Neural progenitor cell (in vitro differentiated cells): ENCODE measurements around the gene TBX21. TPM values are rescaled to one million over a fixed set of nuclear protein-coding genes. Genes with fewer than 3 reads are reported as not detected.
A peak's percentile ranks its signal among the peaks of the same experiment; 100 is the strongest.

Experiments used
- DNase-seq: peaks from one replicate; pipeline ENCODE4 v3.0.0-alpha.2; 2016; ENCODE audit warnings: low spot score
- H2AFZ ChIP-seq: fragments of 200-600 bp; sonication (generic); replicated peaks from 2 replicates; pipeline ENCODE4 v1.6.1; 2016; ENCODE audit warnings: antibody characterized with exemption
- H3F3A ChIP-seq: fragments of 200-600 bp; sonication (generic); 2 replicates; pipeline ENCODE4 v1.6.1; 2016; ENCODE audit warnings: antibody characterized with exemption, low read depth
- H3K27ac ChIP-seq: fragments of 200-600 bp; sonication (generic); 2 replicates; pipeline ENCODE4 v1.5.1; 2016; ENCODE audit warnings: mild to moderate bottlenecking
- H3K27me3 ChIP-seq: fragments of 200-600 bp; sonication (generic); 2 replicates; pipeline ENCODE4 v1.6.1; 2016; ENCODE audit warnings: mild to moderate bottlenecking, moderate library complexity
- H3K36me3 ChIP-seq: fragments of 200-600 bp; sonication (generic); 2 replicates; pipeline ENCODE4 v1.5.1; 2016
- H3K4me1 ChIP-seq: fragments of 200-600 bp; sonication (generic); 2 replicates; pipeline ENCODE4 v1.6.1; 2016; ENCODE audit warnings: mixed run types
- H3K4me2 ChIP-seq: fragments of 200-600 bp; sonication (generic); 2 replicates; pipeline ENCODE4 v1.6.1; 2016
- H3K4me3 ChIP-seq: fragments of 200-600 bp; sonication (generic); 2 replicates; pipeline ENCODE4 v1.5.1; 2016
- H3K79me2 ChIP-seq: fragments of 200-600 bp; sonication (generic); 2 replicates; pipeline ENCODE4 v1.6.1; 2016; ENCODE audit warnings: low read depth
- H3K9ac ChIP-seq: fragments of 200-600 bp; sonication (generic); 2 replicates; pipeline ENCODE4 v1.6.1; 2016
- H3K9me3 ChIP-seq: fragments of 200-600 bp; sonication (generic); 2 replicates; pipeline ENCODE4 v1.5.1; 2016; ENCODE audit warnings: low read depth
- H4K20me1 ChIP-seq: fragments of 200-600 bp; sonication (generic); 2 replicates; pipeline ENCODE4 v1.6.1; 2016; ENCODE audit warnings: low read depth
- H3K27ac Mint-ChIP-seq: 3 replicates; pipeline ENCODE4 v1.8.0; 2021; ENCODE audit warnings: mixed read lengths
- H3K27me3 Mint-ChIP-seq: 2 replicates; pipeline ENCODE4 v1.8.0; 2022; ENCODE audit warnings: low read depth, mild to moderate bottlenecking, inconsistent platforms, moderate library complexity, mixed read lengths; ENCODE audit not compliant: insufficient read depth
- H3K36me3 Mint-ChIP-seq: 3 replicates; pipeline ENCODE4 v1.8.0; 2021; ENCODE audit warnings: mixed read lengths
- H3K4me1 Mint-ChIP-seq: 3 replicates; pipeline ENCODE4 v1.8.0; 2021; ENCODE audit warnings: mixed read lengths
- H3K4me3 Mint-ChIP-seq: 3 replicates; pipeline ENCODE4 v1.8.0; 2021; ENCODE audit warnings: mild to moderate bottlenecking, moderate library complexity, mixed read lengths
- H3K9me3 Mint-ChIP-seq: 3 replicates; pipeline ENCODE4 v1.8.0; 2020; ENCODE audit warnings: mixed read lengths
- EZH2 ChIP-seq: fragments of 200-600 bp; sonication (generic); IDR thresholded peaks from 2 replicates; pipeline ENCODE4 v1.6.1; 2017; ENCODE audit warnings: antibody characterized with exemption, mild to moderate bottlenecking, moderate library complexity
- EZH2phosphoT487 ChIP-seq: fragments of 200-600 bp; sonication (generic); IDR thresholded peaks from 2 replicates; pipeline ENCODE4 v1.6.1; 2017; ENCODE audit warnings: antibody characterized with exemption
- total RNA-seq: library from RNA; depleted of rRNA; stranded (reverse); fragments of >200 nt; gene quantifications from 2 replicates; pipeline ENCODE4 v1.2.3, GENCODE V29; 2015; ENCODE audit warnings: low replicate concordance
- TF ChIP-seq, protein P1 (sequence below): fragments of 200-600 bp; sonication (generic); IDR thresholded peaks from 2 replicates; pipeline ENCODE4 v1.5.1; 2017; ENCODE audit warnings: antibody characterized with exemption, mild to moderate bottlenecking

The TBX21 gene
- total RNA-seq, 1 donor from 2014 or later, result not detected

DNA sequence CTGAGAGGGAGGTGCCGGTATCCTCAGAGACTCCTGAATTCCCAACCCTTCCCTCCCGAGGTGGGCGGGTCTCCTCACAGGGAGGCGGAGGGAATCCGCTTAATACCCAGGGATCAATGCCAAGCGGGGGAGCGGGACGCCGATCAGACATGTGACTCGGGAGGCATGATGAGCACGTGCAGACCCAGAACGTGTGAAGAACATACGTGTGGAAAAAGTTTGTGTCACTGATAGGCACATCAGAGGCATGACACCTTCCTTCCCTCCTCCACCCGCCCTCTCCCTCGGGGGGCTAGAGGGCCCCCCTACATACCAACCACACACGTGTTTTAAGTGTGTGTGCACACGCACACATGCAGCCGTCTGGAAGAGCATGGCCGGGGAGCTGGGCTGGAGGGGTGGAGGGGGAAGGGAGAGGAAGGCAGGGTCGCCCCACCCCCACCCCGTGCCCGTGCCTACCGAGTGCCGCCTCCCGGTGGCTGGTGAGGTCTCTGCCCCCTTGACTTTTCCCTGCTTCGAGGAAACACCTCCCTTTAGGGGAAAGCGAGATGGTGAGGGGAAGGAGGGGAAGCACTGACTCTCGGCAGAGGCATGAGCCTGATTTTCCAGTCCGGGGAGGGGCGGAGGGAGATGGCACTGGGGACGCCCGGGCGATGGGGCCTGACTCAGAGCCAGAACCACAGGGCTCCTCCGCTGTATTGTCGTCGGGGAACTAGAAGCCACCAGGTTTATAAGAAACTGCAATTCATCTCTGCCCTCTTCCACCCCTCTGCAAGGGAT lies 12.1 kb upstream of the TBX21 start:
- TF ChIP-seq EZH2phosphoT487 (no peak), EZH2 (no peak)
- TF ChIP-seq, protein P1, sequence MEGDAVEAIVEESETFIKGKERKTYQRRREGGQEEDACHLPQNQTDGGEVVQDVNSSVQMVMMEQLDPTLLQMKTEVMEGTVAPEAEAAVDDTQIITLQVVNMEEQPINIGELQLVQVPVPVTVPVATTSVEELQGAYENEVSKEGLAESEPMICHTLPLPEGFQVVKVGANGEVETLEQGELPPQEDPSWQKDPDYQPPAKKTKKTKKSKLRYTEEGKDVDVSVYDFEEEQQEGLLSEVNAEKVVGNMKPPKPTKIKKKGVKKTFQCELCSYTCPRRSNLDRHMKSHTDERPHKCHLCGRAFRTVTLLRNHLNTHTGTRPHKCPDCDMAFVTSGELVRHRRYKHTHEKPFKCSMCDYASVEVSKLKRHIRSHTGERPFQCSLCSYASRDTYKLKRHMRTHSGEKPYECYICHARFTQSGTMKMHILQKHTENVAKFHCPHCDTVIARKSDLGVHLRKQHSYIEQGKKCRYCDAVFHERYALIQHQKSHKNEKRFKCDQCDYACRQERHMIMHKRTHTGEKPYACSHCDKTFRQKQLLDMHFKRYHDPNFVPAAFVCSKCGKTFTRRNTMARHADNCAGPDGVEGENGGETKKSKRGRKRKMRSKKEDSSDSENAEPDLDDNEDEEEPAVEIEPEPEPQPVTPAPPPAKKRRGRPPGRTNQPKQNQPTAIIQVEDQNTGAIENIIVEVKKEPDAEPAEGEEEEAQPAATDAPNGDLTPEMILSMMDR, result no peak
- H3K27me3 Mint-ChIP-seq, result peaks cover 25% of the 10 kb centered on the region
- Histone ChIP-seq H3K9ac (no peak overlapping the region), H3K4me1 (no peaks in the 10 kb centered on the region), H3F3A (peaks cover 10% of the 10 kb centered on the region), H3K4me2 (peak overlapping the region; percentile 16), H3K36me3 (no peaks in the 10 kb centered on the region), H2AFZ (no peak overlapping the region), H3K4me3 (no peak overlapping the region), H3K79me2 (no peaks in the 10 kb centered on the region), H3K27me3 (peaks cover 48% of the 10 kb centered on the region), H3K9me3 (no peaks in the 10 kb centered on the region), H3K27ac (no peak overlapping the region), H4K20me1 (no peaks in the 10 kb centered on the region)
- H3K9me3 Mint-ChIP-seq, result no peaks in the 10 kb centered on the region
- DNase-seq, result peak; percentile 48
- no peak overlapping the region for H3K4me3 Mint-ChIP-seq
- H3K27ac Mint-ChIP-seq, result no peak overlapping the region
- peaks cover 8% of the 10 kb centered on the region for H3K4me1 Mint-ChIP-seq
- H3K36me3 Mint-ChIP-seq, result no peaks in the 10 kb centered on the region

- H3K4me1 Mint-ChIP-seq, result peaks cover 6% of the 10 kb centered on the region
- no peaks in the 10 kb centered on the region for H3K36me3 Mint-ChIP-seq
- Histone ChIP-seq H3K4me2 (peak overlapping the region; percentile 16), H3K27me3 (peaks cover 48% of the 10 kb centered on the region), H3K4me3 (no peak overlapping the region), H2AFZ (no peak overlapping the region), H3K79me2 (no peaks in the 10 kb centered on the region), H3K36me3 (no peaks in the 10 kb centered on the region), H3K27ac (no peak overlapping the region), H3K9me3 (no peaks in the 10 kb centered on the region), H3K4me1 (peaks cover under 1% of the 10 kb centered on the region), H3K9ac (no peak overlapping the region), H3F3A (peaks cover 10% of the 10 kb centered on the region), H4K20me1 (no peaks in the 10 kb centered on the region)
- no peaks in the 10 kb centered on the region for H3K9me3 Mint-ChIP-seq
- H3K27ac Mint-ChIP-seq, result no peak overlapping the region
- no peak for DNase-seq
- H3K27me3 Mint-ChIP-seq, result peaks cover 26% of the 10 kb centered on the region
- H3K4me3 Mint-ChIP-seq, result no peak overlapping the region
- TF ChIP-seq, protein P1, result no peak
- TF ChIP-seq EZH2phosphoT487 (no peak), EZH2 (no peak)
Measured at GRCh38 chr17:47721725-47722124, 11.3 kb upstream of the TBX21 start.

DNA sequence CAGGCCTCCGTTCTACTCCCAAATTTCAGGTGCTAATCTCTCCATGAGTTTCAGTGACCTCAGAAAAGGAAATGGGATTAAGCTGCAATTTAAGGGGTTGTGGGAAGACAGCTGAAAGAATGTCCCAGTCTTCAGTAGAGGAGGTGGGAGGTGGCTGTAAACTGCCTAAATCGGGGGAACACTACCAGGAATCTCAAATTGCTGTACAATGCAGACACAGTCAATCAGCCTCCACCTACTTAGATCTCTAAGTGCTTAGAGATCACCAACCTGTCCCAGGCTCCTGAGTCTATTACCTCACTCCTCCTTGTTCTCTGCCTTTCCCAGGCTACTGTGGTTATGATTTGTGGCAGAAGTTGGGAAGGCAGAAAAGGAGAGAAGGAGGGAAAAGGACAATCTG lies 8.3 kb upstream of the TBX21 start:
- no peak for DNase-seq
- Mint-ChIP-seq H3K27me3 (peaks cover 25% of the 10 kb centered on the region), H3K4me1 (peaks cover 9% of the 10 kb centered on the region), H3K9me3 (no peaks in the 10 kb centered on the region), H3K27ac (no peak overlapping the region), H3K36me3 (no peaks in the 10 kb centered on the region), H3K4me3 (no peak overlapping the region)
- no peak overlapping the region for H3K9ac ChIP-seq
- H3K27me3 ChIP-seq, result peaks cover 38% of the 10 kb centered on the region
- no peaks in the 10 kb centered on the region for H4K20me1 ChIP-seq
- H3K79me2 ChIP-seq, result no peaks in the 10 kb centered on the region
- H2AFZ ChIP-seq, result no peak overlapping the region
- no peak overlapping the region for H3K27ac ChIP-seq
- H3K4me1 ChIP-seq, result peaks cover 6% of the 10 kb centered on the region
- no peaks in the 10 kb centered on the region for H3K36me3 ChIP-seq
- H3K4me2 ChIP-seq, result no peak overlapping the region
- H3K9me3 ChIP-seq, result no peaks in the 10 kb centered on the region
- TF ChIP-seq, protein P1, result no peak
- TF ChIP-seq EZH2phosphoT487 (no peak), EZH2 (no peak)
- no peaks in the 10 kb centered on the region for H3F3A ChIP-seq
- no peak overlapping the region for H3K4me3 ChIP-seq
